DOHH2 (cell line): ENCODE measurements around the gene CCHCR1.

Experiments used
- H3F3A ChIP-seq: fragments of 200-600 bp; sonication (generic), shearing (Covaris generic); 2 replicates; pipeline ENCODE4 v1.6.0; 2016; ENCODE audit warnings: antibody characterized with exemption, mild to moderate bottlenecking; ENCODE audit not compliant: control insufficient read depth, insufficient read depth
- H3K27ac ChIP-seq: fragments of 200-600 bp; sonication (generic); 2 replicates; pipeline ENCODE4 v1.5.1; 2014; ENCODE audit warnings: low read depth, mild to moderate bottlenecking, low read length, moderate library complexity
- H3K27me3 ChIP-seq: fragments of 200-600 bp; sonication (generic); 2 replicates; pipeline ENCODE4 v1.6.1; 2014; ENCODE audit warnings: mild to moderate bottlenecking, low read length, mixed read lengths; ENCODE audit not compliant: control insufficient read depth
- H3K36me3 ChIP-seq: fragments of 200-600 bp; sonication (generic); 2 replicates; pipeline ENCODE4 v1.6.1; 2014; ENCODE audit warnings: mild to moderate bottlenecking, low read length, moderate library complexity, mixed read lengths; ENCODE audit not compliant: control insufficient read depth
- H3K4me1 ChIP-seq: fragments of 200-600 bp; sonication (generic); 2 replicates; pipeline ENCODE4 v1.6.1; 2014; ENCODE audit warnings: mild to moderate bottlenecking, low read length, mixed read lengths; ENCODE audit not compliant: control insufficient read depth
- H3K4me2 ChIP-seq: fragments of 200-600 bp; sonication (generic); 2 replicates; pipeline ENCODE4 v1.6.0; 2014; ENCODE audit warnings: mild to moderate bottlenecking, low read length, moderate library complexity
- H3K4me3 ChIP-seq: fragments of 200-600 bp; sonication (generic); 2 replicates; pipeline ENCODE4 v1.5.1; 2014; ENCODE audit warnings: mild to moderate bottlenecking, low read length, mixed read lengths
- H3K79me2 ChIP-seq: fragments of 200-600 bp; sonication (generic); 2 replicates; pipeline ENCODE4 v1.6.1; 2014; ENCODE audit warnings: mild to moderate bottlenecking, low read length, mixed read lengths; ENCODE audit not compliant: control insufficient read depth
- H3K9me2 ChIP-seq: fragments of 200-600 bp; sonication (generic); replicated peaks from 2 replicates; pipeline ENCODE4 v1.6.1; 2014; ENCODE audit warnings: mild to moderate bottlenecking, low read length, mixed read lengths; ENCODE audit not compliant: control insufficient read depth
- H3K9me3 ChIP-seq: fragments of 200-600 bp; sonication (generic); 2 replicates; pipeline ENCODE4 v1.6.1; 2014; ENCODE audit warnings: antibody characterized with exemption, low read length, mixed read lengths; ENCODE audit not compliant: control insufficient read depth, insufficient read depth
- H4K20me1 ChIP-seq: fragments of 200-600 bp; sonication (generic); 2 replicates; pipeline ENCODE4 v1.6.0; 2014; ENCODE audit warnings: low read depth, mild to moderate bottlenecking, antibody characterized with exemption, low read length, moderate library complexity; ENCODE audit not compliant: control insufficient read depth, insufficient read depth
- CTCF ChIP-seq: fragments of 200-600 bp; sonication (generic); IDR thresholded peaks from one replicate; pipeline ENCODE4 v1.5.1; 2014; ENCODE audit warnings: antibody characterized with exemption, mild to moderate bottlenecking, low read depth, low read length; ENCODE audit not compliant: poor library complexity, severe bottlenecking
- EZH2phosphoT487 ChIP-seq: fragments of 200-600 bp; sonication (generic); IDR thresholded peaks from 2 replicates; pipeline ENCODE4 v1.6.1; 2017; ENCODE audit warnings: borderline replicate concordance, mild to moderate bottlenecking, antibody characterized with exemption, low read length, moderate library complexity, mixed read lengths

The CCHCR1 gene

GRCh38 chr6:31103136-31103535 is 54.5 kb downstream of the CCHCR1 start:
- Histone ChIP-seq H3K9me2 (no peaks in the 10 kb centered on the region), H3K27ac (no peak overlapping the region), H3K79me2 (no peaks in the 10 kb centered on the region), H3K4me3 (no peak overlapping the region), H3K36me3 (no peaks in the 10 kb centered on the region), H4K20me1 (no peaks in the 10 kb centered on the region), H3F3A (no peaks in the 10 kb centered on the region), H3K4me2 (no peak overlapping the region), H3K27me3 (no peaks in the 10 kb centered on the region), H3K9me3 (no peaks in the 10 kb centered on the region), H3K4me1 (no peaks in the 10 kb centered on the region)
- TF ChIP-seq CTCF: no peak
- TF ChIP-seq EZH2phosphoT487: no peak

GRCh38 chr6:31098449-31098938 is 59.1 kb downstream of the CCHCR1 start:
- no peaks in the 10 kb centered on the region for H3K4me1 ChIP-seq
- H3K9me3 ChIP-seq: no peaks in the 10 kb centered on the region
- no peaks in the 10 kb centered on the region for H3F3A ChIP-seq
- no peak overlapping the region for H3K4me2 ChIP-seq
- H3K79me2 ChIP-seq: no peaks in the 10 kb centered on the region
- H3K4me3 ChIP-seq: no peak overlapping the region
- TF ChIP-seq EZH2phosphoT487 (no peak), CTCF (no peak)
- H3K36me3 ChIP-seq: no peaks in the 10 kb centered on the region
- H3K9me2 ChIP-seq: no peaks in the 10 kb centered on the region
- no peaks in the 10 kb centered on the region for H4K20me1 ChIP-seq
- H3K27ac ChIP-seq: no peak overlapping the region
- peaks cover 2% of the 10 kb centered on the region; the same call in 1 of the 2 replicates for H3K27me3 ChIP-seq

GRCh38 chr6:31096656-31097055 is 60.9 kb downstream of the CCHCR1 start:
- Histone ChIP-seq H3K9me3 (no peaks in the 10 kb centered on the region), H3K4me2 (no peak overlapping the region)

More at GRCh38 chr6:31096656-31097055, 60.9 kb downstream of the CCHCR1 start:
- H4K20me1 ChIP-seq: no peaks in the 10 kb centered on the region
- no peaks in the 10 kb centered on the region for H3K9me2 ChIP-seq
- H3K79me2 ChIP-seq: no peaks in the 10 kb centered on the region
- TF ChIP-seq CTCF: no peak
- no peak for TF ChIP-seq EZH2phosphoT487
- no peaks in the 10 kb centered on the region for H3F3A ChIP-seq
- H3K4me3 ChIP-seq: no peak overlapping the region
- H3K27me3 ChIP-seq: peaks cover 2% of the 10 kb centered on the region; the same call in 1 of the 2 replicates
- no peaks in the 10 kb centered on the region for H3K36me3 ChIP-seq
- H3K4me1 ChIP-seq: no peaks in the 10 kb centered on the region
- H3K27ac ChIP-seq: no peak overlapping the region
